Embryonic facial prominence (tissue), 1 donor: ENCODE results near the gene CTNNB1.

Source experiments
- DNase-seq: peaks from one replicate; pipeline ENCODE4 v3.0.0-alpha.2; 2016; ENCODE audit errors: extremely low spot score

The CTNNB1 gene

GRCh38 chr3:41198950-41199865 is at the start of gene CTNNB1:
Gene CTNNB1 (plus strand): TSS chr3:41199505. CDS start chr3:41224069, 24,564 bp downstream.
- peak; percentile 91 for DNase-seq

GRCh38 chr3:41155834-41156233 is 43.5 kb upstream of the CTNNB1 start:
- no peak for DNase-seq

GRCh38 chr3:41158947-41159346 is 40.4 kb upstream of the CTNNB1 start:
- DNase-seq: no peak

- DNase-seq: no peak
Measured at GRCh38 chr3:41159588-41160189, 39.6 kb upstream of the CTNNB1 start.

- no peak for DNase-seq
Measured at GRCh38 chr3:41162541-41162940, 36.8 kb upstream of the CTNNB1 start.

- DNase-seq: no peak
Measured at GRCh38 chr3:41163006-41163405, 36.3 kb upstream of the CTNNB1 start.

GRCh38 chr3:41163421-41163820 is 35.9 kb upstream of the CTNNB1 start:
- DNase-seq: no peak

- no peak for DNase-seq
Measured at GRCh38 chr3:41164777-41165176, 34.5 kb upstream of the CTNNB1 start.

- DNase-seq: no peak
Measured at GRCh38 chr3:41167722-41168497, 31.4 kb upstream of the CTNNB1 start.

- no peak for DNase-seq
Measured at GRCh38 chr3:41169023-41169422, 30.3 kb upstream of the CTNNB1 start.

- no peak for DNase-seq
Measured at GRCh38 chr3:41173926-41174885, 25.1 kb upstream of the CTNNB1 start.

- DNase-seq: no peak
Measured at GRCh38 chr3:41175365-41175764, 23.9 kb upstream of the CTNNB1 start.

GRCh38 chr3:41176596-41176995 is 22.7 kb upstream of the CTNNB1 start:
- no peak for DNase-seq

- no peak for DNase-seq
Measured at GRCh38 chr3:41178576-41178975, 20.7 kb upstream of the CTNNB1 start.

- no peak for DNase-seq
Measured at GRCh38 chr3:41180396-41180795, 18.9 kb upstream of the CTNNB1 start.

- DNase-seq: no peak
Measured at GRCh38 chr3:41182504-41183059, 16.7 kb upstream of the CTNNB1 start.

- no peak for DNase-seq
Measured at GRCh38 chr3:41184394-41184793, 14.9 kb upstream of the CTNNB1 start.

- no peak for DNase-seq
Measured at GRCh38 chr3:41186297-41186696, 13.0 kb upstream of the CTNNB1 start.

GRCh38 chr3:41188306-41188705 is 11.0 kb upstream of the CTNNB1 start:
- no peak for DNase-seq

- no peak for DNase-seq
Measured at GRCh38 chr3:41190509-41191284, 8.6 kb upstream of the CTNNB1 start.
